A673 (cell line): ENCODE results near the gene ERCC6. TPM values are rescaled to one million over a fixed set of nuclear protein-coding genes. Genes with fewer than 3 reads are reported as not detected.

Experiments used
- BruUV-seq: library from RNA; stranded (reverse); fragments of 400-500 nt; replicated peaks from 2 replicates; lab custom pipeline; 2021; lab: Mats Ljungman, UMichigan
- CTCF ChIA-PET: fragments of 300-600 bp; sonication (Branson Sonifier 250); formaldehyde crosslinking; loops from one replicate; lab custom pipeline; 2022; ENCODE audit warnings: antibody characterized with exemption; lab: Charles Lee
- POLR2A ChIA-PET: fragments of 300-600 bp; sonication (Branson Sonifier 250); formaldehyde crosslinking; loops from one replicate; lab custom pipeline; 2022; ENCODE audit warnings: antibody characterized with exemption; ENCODE audit not compliant: low non-redundant PET; lab: Charles Lee
- DNase-seq: peaks from one replicate; pipeline ENCODE4 v3.0.0-alpha.2; 2015; ENCODE audit warnings: low spot score
- H3K27ac ChIP-seq: fragments of 200-600 bp; sonication (generic); 2 replicates; pipeline ENCODE4 v1.5.1; 2016; ENCODE audit warnings: mixed run types, low read depth, mild to moderate bottlenecking, mixed read lengths, antibody characterized with exemption, low read length; ENCODE audit not compliant: poor library complexity, severe bottlenecking
- H3K27me3 ChIP-seq: fragments of 200-600 bp; sonication (generic); replicated peaks from 2 replicates; pipeline ENCODE4 v1.6.1; 2017; ENCODE audit warnings: mixed run types, low read depth, mild to moderate bottlenecking, mixed read lengths, antibody characterized with exemption, low read length; ENCODE audit not compliant: insufficient read depth, poor library complexity
- H3K36me3 ChIP-seq: fragments of 200-600 bp; sonication (generic); 2 replicates; pipeline ENCODE4 v1.6.1; 2016; ENCODE audit warnings: mixed run types, mild to moderate bottlenecking, mixed read lengths, antibody characterized with exemption, low read length; ENCODE audit not compliant: insufficient read depth, poor library complexity, severe bottlenecking
- H3K4me1 ChIP-seq: fragments of 200-600 bp; sonication (generic); 2 replicates; pipeline ENCODE4 v1.6.1; 2017; ENCODE audit warnings: mixed run types, mild to moderate bottlenecking, mixed read lengths, antibody characterized with exemption, low read length; ENCODE audit not compliant: insufficient read depth, poor library complexity, severe bottlenecking
- H3K4me3 ChIP-seq: fragments of 200-600 bp; sonication (generic); 2 replicates; pipeline ENCODE4 v1.5.1; 2016; ENCODE audit warnings: low read depth, mixed run types, mild to moderate bottlenecking, mixed read lengths, low read length; ENCODE audit not compliant: poor library complexity, severe bottlenecking
- H3K9me3 ChIP-seq: fragments of 200-600 bp; sonication (generic); 2 replicates; pipeline ENCODE4 v1.6.1; 2016; ENCODE audit warnings: mixed run types, low read depth, mild to moderate bottlenecking, mixed read lengths, antibody characterized with exemption, low read length; ENCODE audit not compliant: poor library complexity, severe bottlenecking
- CTCF ChIP-seq: fragments of 300-800, 200-600 bp; sonication (generic); conservative IDR thresholded peaks from 2 replicates; pipeline ENCODE4 v1.5.1; 2017; ENCODE audit warnings: low read depth, mild to moderate bottlenecking, antibody characterized with exemption, low read length, moderate library complexity, mixed read lengths
- EZH2 ChIP-seq: fragments of 200-600 bp; sonication (generic); IDR thresholded peaks from 2 replicates; pipeline ENCODE4 v1.6.1; 2017; ENCODE audit warnings: borderline replicate concordance, low read depth, mild to moderate bottlenecking, mixed read lengths, antibody characterized with exemption, low read length; ENCODE audit not compliant: poor library complexity, severe bottlenecking
- intact Hi-C: fragments of 100-400 bp; cut with micrococcal nuclease; formaldehyde crosslinking; loops from one replicate; pipeline ENCODE4 v1.10.0; 2022; ENCODE audit not compliant: unreplicated experiment
- total RNA-seq: library from RNA; stranded (reverse); gene quantifications from 2 replicates; pipeline ENCODE4 v1.2.3, GENCODE V29; 2021

Gene ERCC6
- total RNA-seq, 1 experiment from 2014 or later: 11.0 TPM

- Histone ChIP-seq H3K9me3 (no peaks in the 10 kb centered on the region), H3K36me3 (no peaks in the 10 kb centered on the region), H3K4me1 (no peaks in the 10 kb centered on the region), H3K4me3 (no peak overlapping the region), H3K27me3 (no peaks in the 10 kb centered on the region), H3K27ac (no peak overlapping the region)
- DNase-seq: no peak
- no TSS peak for BruUV-seq
- POLR2A ChIA-PET: no interaction called here
- CTCF ChIA-PET: no interaction called here
- TF ChIP-seq CTCF (no peak), EZH2 (no peak)
- intact Hi-C loops: no loop called here
Observed at GRCh38 chr10:49498425-49498824, 40.5 kb downstream of the ERCC6 start.

GRCh38 chr10:49497358-49497757, 41.6 kb downstream of the ERCC6 start:
- no peaks in the 10 kb centered on the region for H3K4me1 ChIP-seq
- no peaks in the 10 kb centered on the region for H3K36me3 ChIP-seq
- ChIA-PET CTCF (no interaction called here), POLR2A (no interaction called here)
- intact Hi-C loops: no loop called here
- DNase-seq: no peak
- H3K27me3 ChIP-seq: no peaks in the 10 kb centered on the region
- no peak overlapping the region for H3K27ac ChIP-seq
- TF ChIP-seq EZH2 (no peak), CTCF (no peak)
- no peak overlapping the region for H3K4me3 ChIP-seq
- H3K9me3 ChIP-seq: no peaks in the 10 kb centered on the region
- BruUV-seq: no TSS peak

- BruUV-seq: no TSS peak
- Histone ChIP-seq H3K27ac (no peak overlapping the region), H3K36me3 (no peaks in the 10 kb centered on the region), H3K27me3 (no peaks in the 10 kb centered on the region), H3K4me3 (no peak overlapping the region), H3K9me3 (no peaks in the 10 kb centered on the region), H3K4me1 (no peaks in the 10 kb centered on the region)
- TF ChIP-seq CTCF: no peak
- no peak for TF ChIP-seq EZH2
- POLR2A ChIA-PET: no interaction called here
- CTCF ChIA-PET: interaction anchor here (0.5 kb wide), 1 partner anchor 1173 kb away, joined by 3 read pairs; no protein-coding TSS in a partner anchor
- intact Hi-C loops: no loop called here
- no peak for DNase-seq
Observed at GRCh38 chr10:49488056-49488717, 50.7 kb downstream of the ERCC6 start.
